Measurements from ENCODE around the gene C9orf152.
A peak's percentile ranks its signal among the peaks of the same experiment; 100 is the strongest.
"Not testable (repeated sequence)": the region's sequence is repeated elsewhere in the genome, so short reads cannot be mapped to it uniquely, and the experiment has no call there.

The C9orf152 gene

DNA sequence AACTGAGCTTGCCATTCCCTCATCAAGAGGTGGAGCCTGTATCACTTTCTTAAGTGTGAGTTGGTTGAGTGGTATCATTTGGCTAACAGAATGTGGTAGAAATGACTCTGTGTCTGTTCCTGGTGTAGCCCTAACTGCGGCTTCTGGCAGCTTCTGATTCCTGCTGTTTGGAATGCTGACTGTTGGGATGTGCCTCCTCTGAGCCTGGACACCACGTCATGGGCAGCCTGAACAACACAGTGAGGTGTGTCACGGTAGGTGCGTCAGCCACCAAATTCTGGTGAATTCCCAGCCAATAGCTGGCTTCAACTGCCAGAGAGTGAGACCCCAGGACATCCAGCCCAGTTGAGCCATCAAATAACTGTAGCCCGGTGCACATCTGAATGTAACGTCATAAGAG is 6.1 kb upstream of the C9orf152 start:
- DNase-seq = no peak

DNA sequence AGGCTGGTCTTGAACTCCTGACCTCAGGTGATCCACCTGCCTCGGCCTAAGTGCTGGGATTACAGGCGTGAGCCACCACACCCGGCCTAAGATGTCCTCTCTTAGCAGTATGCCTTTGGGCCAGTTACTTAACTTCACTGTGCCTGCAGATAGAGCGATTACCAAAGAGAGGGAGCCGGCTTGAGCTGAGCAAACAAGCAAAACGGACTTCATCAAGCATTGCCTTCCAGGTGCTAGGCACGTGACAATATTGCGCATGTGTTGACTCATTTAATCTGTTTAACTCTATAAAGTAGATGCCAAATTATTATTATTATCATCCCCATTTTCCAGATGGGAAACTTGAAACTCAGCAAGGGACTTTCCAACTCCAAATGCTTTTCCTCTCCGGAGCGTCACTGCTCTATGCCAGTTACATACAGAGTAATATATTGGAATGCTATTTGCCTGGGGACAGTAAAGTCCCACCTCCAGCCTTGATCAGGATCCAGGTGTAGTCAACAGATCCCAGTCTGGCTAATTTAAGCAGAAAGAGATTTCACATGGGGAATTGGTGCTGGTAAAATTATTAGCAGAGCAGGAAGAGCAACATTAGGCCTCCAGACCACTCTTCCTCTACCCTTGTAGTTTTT is 5.6 kb upstream of the C9orf152 start:
- no peak for DNase-seq

DNA sequence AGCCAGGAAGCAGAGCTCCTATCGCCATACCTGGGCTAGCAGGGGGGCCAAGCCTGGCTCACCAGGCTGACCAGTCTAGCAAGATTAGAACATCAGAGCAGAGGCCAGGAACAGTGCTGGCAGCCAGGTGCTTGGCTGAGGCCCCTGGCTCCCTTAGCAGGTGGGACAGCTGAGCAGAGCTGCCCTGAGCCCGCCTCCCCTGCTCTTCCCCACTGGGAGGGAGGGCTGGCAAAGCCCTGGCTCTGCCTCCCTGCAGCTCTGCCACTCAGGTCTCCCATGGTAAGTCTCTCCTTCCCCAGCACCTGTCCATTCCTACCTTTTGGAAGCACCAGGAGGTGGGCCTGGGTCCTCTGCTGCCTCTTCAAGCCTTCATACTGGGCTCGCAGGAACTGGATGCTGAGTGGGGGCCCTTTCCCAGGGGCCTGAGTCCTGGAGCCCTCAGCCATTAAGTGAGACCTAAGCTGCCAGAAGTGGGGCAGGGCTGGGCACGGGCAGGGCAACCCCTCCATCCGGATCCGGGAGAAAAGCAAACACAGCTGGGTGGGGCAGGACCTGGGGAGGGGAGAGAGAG is 803 bp downstream of the C9orf152 start:
- peak; percentile 46 for DNase-seq

DNA sequence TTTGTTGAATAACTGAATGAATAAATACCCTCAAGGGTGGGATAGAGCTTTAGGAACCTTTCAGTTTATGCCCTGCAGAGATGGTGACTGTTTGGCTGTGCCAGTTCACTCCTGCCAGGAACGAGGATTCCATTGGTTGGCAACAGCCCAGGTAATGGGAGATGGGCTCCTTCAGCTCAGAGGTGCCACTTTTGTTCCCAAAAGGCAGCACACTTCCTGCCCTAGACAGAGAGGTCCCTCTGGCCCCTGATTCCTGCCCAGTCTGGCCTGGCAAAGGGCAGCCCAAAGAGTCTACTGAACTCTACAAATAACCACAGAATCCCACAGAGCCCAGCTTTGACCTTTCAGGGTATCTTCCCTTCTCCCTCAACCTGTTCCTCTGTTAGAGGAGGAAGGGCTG is 1.6 kb downstream of the C9orf152 start:
- DNase-seq = peak; percentile 9

DNA sequence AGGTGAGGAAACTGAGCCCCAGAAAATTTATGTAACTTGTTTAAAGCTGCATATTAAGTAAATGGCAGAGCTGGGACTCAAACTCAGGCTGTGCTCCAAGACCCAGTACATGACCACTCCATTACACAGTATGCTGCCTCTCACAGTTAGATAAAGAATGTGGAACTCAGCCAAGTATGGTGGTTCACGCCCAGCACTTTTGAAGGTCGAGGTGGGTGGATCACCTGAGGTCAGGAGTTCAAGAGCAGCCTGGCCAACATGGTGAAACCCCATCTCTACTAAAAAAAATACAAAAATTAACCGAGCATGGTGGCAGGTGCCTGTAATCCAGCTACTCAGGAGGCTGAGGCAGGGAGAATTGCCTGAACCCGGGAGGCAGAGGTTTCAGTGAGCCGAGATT is 2.3 kb downstream of the C9orf152 start:
- DNase-seq = not testable (repeated sequence)

DNA sequence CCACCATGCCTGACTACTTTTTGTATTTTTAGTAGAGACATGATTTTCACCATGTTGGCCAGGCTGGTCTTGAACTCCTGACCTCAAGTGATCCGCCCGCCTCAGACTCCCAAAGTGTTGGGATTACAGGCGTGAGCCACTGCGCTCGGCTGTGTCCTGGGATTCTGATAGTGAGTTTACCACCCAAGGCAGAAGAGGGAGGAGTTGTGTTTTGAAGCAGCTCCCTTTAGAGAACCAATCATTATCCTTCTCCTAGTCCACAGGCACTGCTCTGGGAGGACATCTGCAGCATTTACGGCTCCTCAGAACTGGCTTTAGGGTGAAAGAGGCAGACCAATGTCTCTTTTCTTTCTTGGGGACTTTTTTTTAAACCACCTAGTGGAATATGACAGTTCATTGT is 5.7 kb downstream of the C9orf152 start:
- DNase-seq = no peak

DNA sequence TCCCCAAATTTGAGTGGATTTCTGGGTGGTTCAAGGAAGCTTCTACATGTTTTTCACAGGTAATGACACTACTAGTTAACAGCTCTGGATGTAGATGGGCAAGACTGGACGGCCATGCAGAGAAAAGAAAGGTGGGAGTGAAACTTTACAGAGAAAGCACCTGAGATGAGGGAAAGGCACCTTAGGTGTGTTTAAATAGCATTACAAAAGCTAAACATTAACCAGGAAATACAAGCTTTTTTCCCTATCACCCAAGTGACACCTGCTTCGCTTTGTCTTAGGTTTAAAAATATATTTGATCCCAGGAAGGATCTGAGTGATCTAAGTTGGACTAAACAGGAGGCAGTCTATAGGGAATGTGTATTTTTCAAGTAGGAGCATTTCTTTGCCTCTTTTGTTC is 8.3 kb downstream of the C9orf152 start:
- no peak for DNase-seq

DNA sequence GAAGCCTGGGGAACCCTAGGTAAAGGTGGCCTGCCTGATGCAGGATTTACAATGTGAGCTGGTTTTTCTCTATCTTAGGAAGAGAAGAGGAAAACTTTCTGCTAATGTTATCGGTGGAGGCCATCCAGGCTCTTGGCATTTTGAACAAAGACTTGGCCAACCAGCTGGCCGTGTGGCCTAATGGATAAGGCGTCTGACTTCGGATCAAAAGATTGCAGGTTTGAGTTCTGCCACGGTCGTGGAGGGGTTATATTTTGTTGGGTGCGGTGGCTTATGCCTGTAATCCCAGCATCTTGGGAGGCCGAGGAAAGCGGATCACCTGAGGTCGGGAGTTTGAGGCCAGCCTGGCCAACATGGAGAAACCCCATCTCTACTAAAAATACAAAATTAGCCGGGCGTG is 9.6 kb downstream of the C9orf152 start:
- no peak for DNase-seq

DNA sequence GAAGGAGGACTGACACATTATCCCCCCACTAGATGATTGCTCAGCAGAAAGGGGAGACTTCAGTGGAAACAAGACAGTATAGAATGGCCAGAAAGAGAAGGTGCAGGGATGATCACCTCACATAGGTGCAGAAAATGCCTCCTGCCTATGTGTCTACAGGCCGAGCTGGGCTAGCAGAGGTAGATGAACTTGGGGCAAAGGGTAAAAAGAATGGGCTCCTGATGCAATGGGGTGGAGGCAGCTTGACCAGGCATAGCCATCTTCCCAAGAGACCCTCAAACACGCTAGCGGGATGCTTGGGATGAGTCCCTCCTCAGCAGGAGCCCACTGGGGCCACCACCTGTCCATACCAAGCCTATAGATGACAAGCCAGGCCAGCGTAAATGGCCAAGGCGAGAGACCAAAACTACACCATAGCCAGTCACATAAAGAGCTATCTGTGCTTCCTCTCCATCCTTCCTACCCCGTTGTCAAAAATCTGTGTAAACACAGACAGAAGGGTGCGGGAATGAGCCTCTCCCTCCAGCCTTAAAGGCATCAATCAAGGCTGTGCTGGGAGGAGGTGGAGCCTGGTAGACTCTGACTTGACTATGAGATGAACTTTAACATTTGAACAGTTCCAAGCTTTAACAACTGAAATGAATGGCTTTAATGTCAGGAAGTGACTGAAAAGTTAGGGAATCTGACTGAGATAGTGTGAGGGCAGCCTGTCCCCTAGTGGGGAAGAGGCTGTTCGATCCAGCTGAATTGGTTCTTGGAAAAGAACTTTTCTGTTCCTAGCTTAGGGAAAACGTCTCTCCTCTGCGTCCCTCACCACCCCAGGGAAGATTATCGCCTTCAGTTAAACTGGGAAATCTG is 10.4 kb downstream of the C9orf152 start:
- no peak for DNase-seq

DNA sequence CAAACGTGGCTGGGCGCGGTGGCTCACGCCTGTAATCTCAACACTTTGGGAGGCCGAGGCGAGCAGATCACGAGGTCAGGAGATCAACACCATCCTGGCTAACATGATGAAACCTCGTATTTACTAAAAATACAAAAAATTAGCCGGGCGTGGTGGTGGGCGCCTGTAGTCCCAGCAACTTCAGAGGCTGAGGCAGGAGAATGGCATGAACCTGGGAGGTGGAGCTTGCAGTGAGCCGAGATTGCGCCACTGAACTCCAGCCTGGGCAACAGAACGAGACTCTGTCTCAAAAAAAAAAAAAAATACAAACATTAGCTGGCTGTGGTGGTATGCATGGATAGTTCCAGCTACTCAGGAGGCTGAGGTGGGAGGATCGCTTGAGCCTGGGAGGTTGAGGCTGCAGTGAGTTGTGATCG is 11.9 kb downstream of the C9orf152 start:
- not testable (repeated sequence) for DNase-seq

DNA sequence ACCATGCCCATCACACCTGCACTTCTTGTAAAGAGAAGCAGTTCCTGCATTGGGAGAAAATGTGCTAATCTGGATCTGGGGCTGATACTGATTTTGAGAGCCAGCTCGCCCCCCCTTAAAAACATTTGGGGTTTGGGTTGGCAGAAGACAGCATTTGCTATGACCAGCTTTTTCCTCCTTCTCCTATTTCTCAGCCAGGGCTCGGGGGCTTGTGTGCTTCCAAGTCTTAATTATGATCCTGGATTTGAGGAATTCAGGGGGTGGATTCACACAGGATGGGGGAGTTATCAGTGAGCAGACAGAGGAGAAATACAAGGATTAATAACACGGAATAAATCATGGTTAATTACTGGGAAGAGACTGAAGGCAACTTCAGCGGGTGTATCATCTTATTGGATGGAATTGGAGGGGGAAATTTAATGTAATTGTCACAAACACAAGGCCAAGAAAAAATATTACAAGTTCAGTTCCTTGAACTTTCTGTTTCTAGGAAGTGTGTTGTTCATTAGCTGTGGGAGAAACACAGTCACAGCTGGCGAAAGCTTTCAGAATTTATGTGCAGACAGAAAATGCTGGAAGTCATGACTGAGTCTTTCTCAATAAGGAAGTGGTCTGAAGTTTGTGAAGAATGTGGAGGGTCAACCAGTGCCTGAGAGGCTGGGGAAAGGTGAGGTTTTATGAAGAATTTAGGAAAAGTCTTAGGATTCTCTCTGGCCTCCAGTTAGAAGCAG is 15.3 kb downstream of the C9orf152 start:
- DNase-seq = no peak

DNA sequence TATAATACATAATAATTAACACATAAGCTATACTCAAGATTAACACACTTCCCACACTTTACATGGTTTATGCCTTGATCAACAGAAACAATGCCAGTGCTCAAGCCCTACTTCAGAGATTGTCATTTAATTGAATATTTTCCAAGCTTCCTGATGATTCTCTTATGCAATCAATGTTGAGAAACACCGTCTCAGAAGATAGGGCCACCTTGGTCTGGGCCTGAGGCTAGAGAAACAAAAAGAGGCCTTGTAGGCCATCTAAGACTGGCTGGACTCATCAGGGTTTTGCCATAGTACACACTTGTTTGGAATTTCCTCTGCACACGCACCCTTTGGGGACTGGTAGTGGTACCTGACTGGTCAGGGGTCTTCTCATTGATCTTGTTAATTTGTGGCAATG is 16.3 kb downstream of the C9orf152 start:
- no peak for DNase-seq

DNA sequence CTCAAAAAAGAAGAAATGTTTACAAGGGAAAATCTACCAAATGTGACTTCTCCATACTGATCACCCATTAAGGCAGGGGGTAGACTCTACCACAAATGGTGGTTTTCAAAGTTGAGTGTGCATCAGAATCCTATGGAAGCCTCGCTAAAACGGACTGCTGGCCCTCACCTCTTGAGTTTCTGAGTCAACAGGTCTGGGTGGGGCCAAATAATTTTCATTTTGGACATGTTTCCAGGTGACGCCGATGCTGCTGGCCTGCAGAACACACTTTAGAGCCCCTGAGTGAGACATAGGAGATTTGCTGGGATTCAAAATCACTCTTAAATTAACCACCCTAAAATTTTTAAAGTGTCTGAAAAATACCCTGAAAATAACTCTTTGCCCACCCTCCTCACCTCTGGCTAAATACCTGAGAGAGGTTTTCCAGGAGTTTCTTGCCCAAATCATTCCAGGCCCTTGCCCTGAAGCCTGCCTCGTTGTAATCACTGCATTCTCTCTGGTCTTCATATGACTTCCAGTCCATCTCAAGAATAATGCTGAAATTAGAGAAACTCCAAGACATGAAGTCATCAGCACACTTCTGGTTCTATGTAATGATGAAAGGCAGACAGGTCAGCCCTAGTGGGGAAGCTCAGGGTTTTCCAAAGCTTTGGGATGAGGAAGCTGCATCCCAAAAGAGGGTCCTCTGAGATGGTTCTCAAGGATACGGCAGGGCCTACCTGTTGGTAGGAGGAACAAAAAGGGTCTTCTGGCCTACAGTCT is 18.2 kb downstream of the C9orf152 start:
- no peak for DNase-seq

DNA sequence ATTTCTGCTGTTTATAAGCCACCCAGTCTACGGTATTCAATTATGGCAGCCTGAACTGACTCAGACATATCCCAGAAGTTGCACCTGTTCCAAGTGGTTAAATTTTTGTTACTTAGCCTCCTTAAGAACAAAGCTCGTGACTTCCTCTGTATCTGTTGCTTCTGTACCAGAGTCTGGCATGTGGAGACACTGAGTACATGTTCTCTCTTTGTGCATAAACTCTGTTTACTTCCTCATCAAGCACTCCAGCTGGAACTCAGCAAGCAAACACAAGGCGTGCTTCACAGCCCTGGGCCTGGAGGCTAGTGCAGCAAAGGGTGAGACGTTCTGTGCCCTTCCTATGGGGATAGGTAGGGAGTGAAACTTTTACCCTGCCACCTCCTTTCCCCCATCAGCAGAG is 19.0 kb downstream of the C9orf152 start:
- peak; percentile 96 for DNase-seq

DNA sequence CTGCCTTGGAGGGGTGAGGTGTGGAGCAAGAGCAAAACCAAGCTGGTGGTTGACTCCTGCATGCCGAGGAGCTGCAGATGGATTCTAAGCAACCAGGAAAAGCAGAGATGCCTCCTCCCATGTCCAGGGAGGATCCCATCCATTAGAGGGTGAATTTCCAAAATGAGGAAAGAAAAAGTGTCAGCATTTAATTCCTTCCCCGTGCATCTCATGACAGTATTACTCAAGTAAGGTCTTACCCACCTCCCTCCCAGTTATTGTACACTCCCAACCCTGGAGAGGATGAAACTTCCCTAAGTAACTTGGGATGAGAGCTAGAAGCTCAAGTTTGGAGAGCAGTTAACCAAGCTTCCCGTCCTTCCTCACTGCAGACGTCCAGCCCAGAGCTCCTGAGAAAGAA is 19.9 kb downstream of the C9orf152 start:
- DNase-seq = no peak

DNA sequence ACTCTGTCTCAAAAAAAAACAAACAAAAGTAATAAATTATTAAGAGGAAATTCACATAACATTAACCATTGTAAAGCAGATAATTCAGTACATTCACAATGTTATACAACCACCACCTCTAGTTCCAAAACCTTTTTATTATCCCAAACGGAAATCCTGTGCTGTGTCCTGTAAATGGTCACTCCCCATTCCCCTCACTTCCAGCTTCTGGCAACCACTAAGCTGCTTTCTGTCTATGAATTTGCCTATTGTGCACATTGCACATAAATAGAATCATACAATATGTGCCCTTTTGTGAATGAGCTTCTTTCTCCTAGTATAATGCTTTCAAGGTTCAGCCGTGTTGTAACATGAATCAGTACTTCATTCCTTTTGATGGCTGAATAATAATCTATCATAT is 20.8 kb downstream of the C9orf152 start:
- DNase-seq = no peak

DNA sequence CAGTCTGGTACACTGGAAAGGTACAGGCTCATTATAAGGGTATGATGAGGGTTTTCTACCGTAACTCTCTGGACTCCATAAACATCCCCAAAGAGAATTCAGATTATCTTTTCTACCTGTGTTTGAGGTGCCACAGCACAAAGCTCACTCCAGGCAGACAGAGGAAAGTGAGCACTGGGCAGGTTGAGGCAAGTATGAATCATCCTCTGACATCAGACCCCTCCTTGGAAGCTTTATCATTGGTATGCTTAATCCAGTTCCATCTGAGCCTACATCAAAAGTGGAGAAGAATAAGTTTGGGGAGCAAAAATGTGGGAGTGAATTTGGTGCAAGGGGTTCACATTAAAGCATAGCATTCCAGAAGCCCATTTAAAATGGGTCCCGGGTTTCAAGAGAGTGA is 21.7 kb downstream of the C9orf152 start:
- DNase-seq = no peak

DNA sequence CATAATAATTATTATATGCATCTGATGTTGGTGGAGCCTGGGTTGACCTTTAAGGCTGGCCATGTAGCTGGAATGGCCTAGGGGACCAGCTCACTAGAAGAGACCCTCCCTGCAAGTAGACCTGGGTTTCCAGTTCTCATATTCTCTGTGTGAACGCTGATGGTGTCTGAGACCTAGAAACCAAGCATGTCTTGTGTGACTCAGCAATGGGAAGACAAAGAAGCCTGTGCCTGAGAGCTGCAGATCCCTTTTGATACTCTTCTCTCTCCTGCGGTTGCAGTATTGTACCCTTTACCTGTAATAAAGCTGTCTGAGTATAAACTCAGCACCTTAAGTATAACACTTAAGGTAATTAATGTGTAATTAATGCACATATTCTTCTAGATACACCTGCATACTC is 22.2 kb downstream of the C9orf152 start:
- no peak for DNase-seq

DNA sequence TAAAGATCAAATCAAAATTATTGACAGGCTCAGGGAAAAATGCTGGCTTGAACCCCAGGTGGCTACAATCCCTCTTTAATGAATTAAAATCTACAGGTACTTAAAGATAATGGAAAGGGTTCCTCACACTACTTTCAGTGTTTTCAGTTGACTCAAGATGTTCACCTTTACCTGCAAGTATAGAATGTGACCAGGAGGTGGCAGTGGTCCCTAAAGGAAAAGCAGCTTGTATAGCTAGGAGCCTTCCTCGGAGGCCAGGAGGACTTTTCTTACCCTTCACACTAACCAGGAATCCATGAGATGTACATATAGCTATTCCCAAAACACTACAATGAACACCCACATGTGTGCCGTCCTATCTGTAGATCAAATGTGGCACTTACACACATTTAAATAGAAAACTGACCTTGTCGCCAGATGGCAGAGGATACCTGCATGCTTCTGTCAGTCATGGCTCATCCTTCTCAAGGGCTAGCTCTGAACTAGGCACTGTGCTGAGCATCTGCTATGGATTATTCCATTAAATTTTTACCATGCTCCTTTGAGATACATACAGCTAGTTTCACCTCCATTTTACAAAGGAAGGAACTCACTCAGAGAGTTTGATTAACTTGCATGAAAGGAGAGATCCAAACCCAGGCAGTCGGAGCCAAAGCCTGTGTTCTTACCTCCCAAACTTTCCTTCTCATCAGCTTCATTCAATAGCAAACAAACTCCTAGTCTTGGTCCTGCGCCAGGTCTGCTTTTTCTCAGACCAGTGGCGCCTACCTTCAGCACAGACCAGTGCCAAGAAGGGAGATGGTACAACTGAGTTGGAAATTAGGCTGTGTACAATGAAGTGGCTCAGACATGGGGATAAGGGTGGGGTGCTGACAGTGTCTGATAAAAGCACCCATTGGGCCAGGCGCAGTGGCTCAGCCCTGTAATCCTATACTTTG is 24.5 kb downstream of the C9orf152 start:
- DNase-seq = peak; percentile 61

DNA sequence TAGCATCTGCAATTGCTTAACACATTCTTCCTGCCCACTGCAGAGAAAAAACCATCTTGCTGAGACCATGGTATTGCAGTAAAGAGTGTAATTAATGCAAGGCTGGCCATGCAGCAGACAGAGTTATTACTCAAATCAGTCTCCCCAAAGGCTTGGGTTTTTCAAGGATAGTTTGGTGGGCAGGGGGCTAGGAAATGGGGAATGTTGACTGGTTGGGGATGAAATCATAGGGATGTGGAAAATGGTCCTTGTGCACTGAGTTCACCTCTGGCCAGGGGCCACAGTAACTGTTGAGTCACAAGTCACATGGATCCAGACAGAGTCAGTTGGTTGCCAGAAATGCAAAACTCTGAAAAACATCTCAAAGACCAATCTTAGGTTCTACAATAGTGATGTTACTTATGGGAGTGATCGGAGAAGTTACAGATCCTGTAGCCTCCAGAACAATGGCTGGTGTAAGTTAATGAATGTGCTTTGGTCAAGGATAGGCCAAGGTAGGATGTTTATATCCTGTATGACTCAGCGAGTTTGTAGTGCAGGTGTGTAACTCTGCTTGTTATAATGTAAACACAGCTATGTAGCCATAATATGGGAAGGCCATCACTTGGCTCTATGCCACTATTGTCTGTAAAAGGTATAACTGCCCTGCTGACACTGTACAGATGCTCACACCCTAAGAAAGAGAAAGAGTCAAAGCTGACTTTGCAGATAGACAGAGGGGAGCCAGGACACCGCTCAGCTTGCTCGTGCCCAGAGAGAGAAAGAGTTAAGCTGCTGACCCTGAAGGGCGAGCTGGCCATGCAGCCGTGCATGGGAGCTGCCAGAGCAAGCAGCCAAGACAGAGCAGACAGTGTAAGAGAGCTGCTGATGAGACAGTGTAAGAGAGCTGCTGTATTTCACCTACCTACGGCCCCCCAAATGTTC is 27.2 kb downstream of the C9orf152 start:
- no peak for DNase-seq
